CD4-positive, alpha-beta T cell treated with Interleukin-17A for 4 hours (primary cell): ENCODE data around the gene SLC9A9.

Experiments used
- DNase-seq: peaks from one replicate; pipeline ENCODE4 v3.0.0-alpha.2; 2020; ENCODE audit warnings: mixed read lengths

SLC9A9 gene

DNA sequence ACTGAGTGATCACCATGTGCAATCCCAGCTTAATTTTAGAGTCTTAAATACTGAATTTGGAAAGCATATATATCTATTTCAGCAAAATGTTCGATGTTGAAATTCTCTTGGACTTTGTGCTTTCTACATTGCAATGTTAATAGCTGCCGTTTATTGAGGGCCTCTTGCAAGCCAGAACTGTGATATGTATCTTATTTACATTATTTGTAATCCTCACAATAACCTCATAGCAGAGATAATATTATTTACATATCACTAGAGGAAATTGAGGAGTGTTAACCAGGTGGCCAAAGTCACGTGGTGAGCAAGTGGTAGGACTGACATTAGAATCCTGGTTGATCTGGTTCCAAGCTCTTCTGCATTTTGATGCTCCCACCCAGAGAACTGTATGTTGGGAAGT lies 254.1 kb downstream of the SLC9A9 start:
- no peak for DNase-seq

DNA sequence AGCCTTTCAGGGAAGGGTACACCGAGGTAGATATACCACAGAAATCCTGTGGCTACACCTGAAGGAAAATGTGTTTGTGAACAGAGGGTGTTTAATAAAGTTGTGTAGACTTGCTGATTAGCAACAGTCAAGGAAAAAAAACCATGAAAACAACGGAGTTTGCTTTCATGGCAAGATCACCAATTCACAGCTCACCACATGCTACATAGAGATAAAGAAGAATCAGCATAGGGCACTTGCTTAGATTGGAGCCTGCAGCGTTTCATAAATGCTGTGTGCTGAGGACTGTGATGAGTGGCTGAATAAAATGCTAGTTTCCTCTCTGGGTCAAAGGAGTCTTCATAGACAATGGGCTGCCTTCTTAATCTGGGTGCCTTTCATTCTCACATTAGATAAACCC lies 257.6 kb downstream of the SLC9A9 start:
- no peak for DNase-seq

DNA sequence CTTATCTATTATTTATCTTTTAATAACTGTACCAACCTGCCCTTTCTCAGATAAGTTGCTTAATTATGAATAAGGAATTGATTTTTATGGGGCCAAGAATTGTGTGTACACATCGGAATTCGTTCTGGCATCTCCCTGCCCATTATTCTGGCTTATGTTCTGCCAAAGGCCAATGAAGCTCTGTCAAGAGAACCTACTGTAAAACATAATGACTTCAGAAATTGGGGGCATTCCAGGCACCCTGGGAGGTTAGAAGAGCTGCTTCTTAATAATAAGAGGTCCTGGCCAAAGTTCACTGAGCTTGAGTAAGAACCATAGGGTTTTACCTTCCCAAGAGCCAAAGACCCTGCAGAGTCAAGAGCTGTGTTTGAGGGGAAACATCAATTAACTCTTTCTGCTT lies 261.7 kb downstream of the SLC9A9 start:
- DNase-seq = no peak

DNA sequence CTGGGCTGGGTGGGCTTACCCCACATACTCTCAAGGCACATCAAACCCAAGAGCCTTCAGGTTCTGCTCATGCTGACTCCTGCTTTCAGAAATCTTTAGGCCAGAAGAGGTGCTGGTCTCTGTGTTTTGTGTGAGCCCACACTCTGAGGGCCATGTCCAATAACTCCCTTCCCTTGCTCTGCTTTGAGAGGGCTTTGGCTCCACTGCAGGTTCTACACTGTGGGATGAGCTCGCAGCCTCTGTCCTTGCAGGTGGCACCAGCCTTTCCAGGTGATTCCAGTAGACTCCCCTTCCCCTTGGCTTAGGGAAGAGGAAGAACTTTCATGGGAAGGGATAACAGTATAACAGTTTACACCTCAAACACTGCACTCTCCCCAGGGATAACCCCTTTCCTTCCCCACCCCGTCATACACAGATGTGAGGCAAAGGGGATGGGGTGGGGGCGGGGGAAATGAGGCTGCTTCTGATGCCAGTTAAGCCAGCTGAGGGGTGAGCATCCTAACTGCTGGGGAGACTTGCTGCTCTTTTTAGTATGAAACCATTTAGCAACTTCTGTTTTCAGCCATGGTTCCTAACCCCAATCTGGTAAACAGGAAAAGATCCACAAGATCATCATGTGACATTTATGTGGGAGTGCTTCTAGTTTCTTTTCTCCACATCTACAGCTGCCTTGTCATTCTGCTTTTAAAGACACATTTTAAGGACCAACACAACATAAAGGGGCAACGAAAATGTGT lies 262.4 kb downstream of the SLC9A9 start:
- no peak for DNase-seq

DNA sequence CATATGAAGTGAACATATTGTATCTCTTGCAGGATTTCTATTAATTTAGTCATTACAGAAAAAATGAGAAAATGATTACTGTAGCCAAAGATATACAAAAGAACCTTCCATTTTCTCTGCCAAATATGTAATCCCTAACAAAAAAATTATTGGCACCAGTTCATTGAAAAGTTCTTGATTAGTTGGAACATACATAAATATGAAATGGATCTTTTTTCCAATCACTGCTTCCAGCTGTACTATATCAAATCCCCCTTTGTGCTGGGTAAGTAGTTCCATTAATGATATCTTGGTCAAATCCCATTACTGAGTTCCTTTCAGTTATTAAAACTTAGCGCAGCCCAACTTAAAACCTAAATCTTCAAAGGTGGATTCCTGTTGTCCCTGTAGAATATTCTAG lies 263.8 kb downstream of the SLC9A9 start:
- no peak for DNase-seq

DNA sequence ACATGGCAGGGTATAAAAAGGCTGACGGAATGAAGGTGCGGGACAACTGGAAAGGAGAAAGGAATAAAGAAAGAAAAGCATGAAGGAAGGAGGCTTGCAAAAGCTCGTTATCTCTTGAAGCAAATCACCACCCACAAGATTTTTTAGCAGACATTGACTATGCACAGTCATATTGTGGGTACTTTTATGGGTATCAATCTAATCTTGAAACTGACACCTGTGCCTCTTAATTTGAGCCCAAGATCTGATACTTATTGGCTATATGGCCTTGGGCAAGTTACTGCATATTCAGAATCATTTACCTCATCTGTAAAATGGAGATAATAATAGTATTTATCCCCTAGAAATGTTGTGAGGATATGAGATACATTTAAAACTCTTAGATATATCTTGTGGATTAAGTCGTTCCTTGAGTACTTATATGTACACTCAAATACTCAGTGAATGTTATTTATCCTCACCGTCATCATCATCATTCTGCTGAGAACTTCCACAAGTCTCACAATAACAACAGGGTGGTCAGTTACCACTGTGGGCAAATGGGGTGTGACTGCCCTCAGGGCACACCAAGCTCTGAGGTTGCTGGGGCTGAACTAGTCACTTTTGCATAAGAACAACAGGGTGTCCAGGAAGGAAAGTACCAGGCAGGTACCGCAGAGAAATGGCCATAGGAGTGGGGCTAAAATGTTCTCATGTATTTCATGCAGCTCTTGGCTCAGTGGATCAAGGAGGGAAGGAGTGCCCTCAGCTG lies 266.1 kb downstream of the SLC9A9 start:
- DNase-seq = no peak

DNA sequence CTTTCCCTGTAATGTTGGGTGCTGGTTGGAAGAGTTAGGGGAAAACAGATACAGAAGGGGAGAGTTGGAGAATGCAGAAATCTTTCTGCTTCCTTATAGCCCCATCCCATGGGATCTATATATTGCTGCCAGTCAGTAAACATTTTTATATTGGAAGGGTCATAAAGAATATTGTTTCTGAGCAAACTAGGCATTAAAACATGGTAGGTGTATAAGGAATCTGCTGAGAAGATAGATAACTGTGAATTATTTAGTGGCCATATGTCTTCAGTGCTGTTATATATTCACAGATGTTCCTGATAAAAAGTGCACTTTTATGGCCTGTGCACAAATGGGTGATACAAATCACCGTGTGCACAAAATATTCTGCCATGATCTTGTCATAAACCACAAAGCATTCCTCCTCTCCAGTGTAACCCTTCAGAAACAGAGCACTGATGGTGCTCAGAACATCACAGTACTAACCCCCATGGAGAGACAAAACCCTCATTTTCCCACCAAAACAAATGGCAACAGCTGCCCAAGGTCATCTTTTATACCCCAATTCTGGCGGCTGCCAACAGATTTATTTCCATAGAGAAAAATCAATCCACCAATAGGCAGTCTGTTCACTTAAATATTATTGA lies 269.3 kb downstream of the SLC9A9 start:
- no peak for DNase-seq

DNA sequence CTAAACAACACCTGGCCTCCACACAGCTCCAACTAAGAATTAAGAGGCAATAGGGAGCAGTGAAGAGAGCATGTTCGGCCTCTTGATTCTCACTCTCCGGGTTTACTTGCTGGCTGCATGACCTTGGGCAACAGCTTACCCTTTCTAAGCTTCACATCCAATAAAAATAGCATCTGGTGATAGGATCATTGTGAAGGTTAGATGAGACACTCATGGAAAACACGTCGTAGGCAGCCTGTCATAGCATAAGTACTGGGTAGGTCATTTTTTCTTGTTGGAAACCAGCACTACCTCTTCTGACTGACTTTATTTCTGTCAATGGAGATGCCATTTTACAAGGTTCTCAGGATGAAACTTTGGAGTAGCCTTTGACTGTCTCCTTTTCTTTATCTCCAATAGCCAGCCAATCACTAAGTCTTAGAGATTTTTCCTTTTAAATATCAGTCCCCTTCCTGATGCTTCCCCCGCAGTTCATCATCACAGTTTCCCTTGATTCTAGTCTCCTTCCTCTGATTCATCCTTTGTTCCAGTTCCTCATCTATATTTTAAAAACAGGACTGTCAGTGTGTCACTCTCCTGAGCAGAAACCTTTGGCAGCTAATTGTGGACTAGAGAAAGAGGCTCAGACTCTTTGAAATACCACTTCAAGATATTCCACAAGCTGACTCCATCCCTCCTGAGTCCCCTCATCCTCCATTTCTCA lies 271.5 kb downstream of the SLC9A9 start:
- no peak for DNase-seq

DNA sequence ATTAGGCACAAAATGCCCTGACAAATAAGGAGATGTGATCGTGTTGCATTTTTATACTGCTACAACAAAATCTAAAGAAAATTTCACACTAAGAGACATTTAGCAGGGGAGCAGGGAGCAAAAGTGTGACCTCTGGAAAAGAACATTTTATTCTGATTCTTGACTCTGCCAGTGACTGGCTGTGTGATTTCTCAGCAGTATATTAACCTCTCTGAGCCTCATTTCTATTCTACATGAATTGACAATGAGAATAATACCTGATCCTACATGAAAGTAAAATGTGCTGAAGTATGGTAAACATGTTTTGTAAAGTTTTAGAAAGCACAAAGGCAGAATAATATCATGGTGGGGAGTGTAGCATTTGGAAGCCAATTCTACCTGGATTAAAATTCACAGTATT lies 273.3 kb downstream of the SLC9A9 start:
- DNase-seq = no peak

DNA sequence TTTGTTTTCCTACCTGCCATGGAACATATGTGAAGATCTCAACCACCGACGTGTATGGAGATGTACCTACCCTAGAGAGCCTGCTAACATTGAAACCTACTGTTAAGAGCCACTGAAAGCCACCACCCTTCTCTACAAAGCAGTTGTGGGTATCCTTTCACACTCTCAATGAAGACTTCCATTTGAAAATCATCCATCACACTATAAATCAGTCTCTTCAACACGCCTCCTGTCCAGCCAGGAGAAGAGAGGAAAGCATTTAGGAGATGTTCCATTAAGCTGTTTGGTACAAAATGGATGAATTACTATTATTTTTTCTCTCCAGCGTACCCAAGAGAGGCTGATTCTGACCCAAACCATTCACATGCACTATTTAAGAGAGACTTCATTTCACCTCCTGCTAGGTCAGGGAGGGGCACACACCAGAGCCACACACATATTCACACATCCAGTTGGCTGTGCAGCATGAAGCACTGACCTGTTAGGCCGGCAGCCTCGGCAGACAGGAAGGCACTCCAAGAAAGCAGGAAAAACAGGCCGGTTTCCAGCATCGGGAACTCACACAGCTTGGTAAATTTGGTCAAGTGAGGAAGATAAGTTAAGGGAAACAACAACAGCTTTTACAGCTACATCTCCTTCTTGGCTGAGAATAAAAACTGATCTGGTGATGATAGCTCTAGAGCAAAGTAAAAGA lies 274.5 kb downstream of the SLC9A9 start:
- DNase-seq = no peak

DNA sequence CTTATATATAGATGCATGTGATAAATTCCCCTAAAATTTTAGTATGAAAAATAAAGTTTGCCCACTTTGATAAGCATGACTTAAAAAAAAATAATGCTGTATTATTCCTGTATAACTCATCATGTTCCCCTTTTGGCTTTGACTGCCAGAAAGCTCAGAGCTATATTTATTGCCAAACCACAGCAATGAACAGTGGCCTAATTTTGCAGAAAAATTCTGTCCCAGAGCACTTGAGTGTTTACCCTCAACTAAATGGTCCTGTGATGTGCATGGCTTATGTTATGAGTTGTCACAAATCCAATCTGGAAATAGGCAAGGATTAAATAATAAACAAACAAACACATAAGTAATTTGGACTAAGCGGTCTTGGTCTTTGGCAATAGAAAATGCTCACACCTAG lies 276.7 kb downstream of the SLC9A9 start:
- DNase-seq = no peak

DNA sequence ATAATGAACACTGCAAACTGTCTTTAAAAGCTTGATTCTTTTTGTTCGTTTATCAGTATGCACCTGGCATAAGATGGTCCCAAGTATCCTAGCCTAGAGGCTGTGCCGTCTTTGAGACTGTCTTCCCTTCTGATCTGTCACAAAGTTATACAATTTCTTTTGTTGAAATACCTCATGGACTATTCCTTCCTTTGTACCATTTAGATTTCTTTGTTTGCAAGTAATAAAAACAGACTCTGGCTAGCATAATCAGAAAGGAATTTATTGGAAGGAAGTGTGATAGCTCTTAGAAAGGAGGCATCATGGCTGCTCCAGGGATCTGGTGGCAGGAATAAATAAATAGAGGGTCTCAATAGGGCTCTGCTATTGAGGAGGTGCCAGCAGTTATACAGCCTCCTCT lies 280.4 kb downstream of the SLC9A9 start:
- DNase-seq = no peak

DNA sequence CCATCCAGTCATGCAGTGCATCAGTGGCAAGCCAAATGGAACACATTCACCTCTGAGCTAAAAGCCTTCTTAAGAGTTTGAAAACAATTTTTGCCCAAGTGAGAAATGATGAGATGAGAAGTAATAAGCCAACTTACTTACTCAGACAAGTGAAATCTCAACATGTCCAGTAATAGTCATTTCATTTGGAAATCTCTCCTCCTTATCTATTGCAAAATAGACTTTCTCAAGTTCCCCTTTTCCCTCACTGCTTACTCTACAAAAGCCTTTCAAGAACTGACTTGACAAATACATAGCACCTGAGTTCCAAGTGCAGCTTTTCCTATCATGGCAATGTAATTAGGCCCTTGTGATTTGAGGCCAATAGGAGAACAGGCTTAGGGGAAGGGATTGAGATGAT lies 282.3 kb downstream of the SLC9A9 start:
- DNase-seq = no peak

DNA sequence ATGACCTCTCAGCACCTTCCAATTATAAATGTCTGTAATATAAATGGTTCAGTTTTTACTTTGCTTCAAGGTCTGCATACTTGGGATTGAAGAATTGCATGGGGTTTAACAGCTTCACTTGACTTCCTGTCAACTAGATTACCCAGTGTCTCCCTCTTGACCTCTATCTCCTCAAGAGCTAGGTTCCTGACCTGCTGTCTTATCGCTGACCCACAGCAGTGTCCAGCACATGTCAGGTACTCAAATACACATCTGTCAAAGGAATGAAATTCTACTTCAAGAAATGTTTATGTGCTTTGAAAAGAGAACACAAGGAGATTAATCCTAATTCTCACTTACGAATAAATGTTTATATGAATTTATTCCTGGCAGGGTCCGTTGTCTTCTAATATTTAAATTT lies 284.5 kb downstream of the SLC9A9 start:
- no peak for DNase-seq

DNA sequence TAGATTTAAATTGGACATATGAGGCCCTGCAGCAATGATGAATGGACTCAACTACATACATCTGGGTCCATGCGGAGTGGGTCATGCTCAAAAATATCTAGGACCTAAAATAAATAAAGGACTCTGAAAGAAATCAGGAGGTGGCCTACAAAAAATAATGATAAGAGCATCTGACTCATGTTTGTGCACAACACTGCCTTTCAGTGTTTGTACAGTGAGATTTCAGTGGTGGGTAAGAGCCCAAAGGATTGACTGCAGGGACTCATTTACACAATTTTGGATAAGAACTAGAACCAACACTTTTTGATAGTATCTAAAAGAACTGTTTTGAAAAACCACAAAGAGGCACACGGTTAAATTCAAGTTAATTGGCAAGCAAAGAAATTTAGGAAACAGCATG lies 285.5 kb downstream of the SLC9A9 start:
- no peak for DNase-seq

DNA sequence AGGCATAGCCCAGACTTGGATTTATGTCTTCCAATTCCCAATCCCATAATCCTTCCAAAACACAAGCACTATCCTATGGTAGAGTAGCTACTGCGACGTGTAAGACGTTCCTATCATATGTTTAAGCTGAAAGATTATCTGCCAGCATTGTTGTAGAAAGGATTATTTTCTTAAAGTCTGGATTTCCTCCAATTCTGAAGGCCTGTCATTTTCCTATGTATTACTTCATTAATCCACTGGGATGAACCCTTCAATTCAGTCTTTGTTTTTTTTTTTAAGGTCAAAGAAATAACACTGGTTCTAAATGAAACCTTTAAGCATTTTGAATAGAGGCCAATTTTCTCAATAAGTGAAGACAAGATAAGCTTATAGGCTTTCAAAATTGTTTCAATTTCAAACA lies 289.0 kb downstream of the SLC9A9 start:
- no peak for DNase-seq

DNA sequence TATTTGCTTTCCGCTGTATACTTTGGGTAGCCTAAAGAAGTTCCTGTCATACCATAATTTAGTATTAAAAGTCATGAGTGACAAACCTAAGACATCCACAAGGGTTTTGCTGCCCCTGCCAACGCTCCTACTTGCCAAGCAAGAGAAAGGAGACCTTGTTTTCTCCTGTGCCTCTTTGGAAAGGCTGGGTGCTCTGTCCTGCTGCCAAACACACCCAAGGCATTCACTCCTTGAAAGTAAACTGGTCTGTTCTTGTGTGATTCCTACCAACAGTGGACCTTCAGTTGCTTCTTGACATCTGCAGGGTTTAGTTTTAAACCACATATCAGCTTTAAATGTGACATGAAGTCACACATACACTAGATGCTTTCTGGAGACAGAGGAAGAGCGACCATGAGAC lies 295.4 kb downstream of the SLC9A9 start:
- no peak for DNase-seq

DNA sequence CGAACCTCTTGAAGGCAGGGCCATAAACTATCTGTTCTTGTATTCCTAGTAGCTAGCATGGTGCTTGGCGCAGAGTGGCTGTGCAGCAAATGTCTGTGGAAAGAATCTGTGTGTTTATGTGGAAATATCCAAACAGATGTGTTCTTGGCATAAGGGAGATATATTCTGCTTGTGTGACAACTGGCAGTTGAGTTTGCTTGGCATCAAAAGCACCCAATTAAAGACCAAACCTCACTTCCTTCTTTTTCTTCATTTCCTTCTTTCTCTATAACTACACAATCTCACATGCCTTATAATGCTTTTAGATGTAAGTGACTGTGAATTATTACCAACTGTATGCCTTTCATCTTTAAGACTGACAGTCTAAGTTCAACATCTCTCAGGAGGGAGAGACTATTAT lies 296.5 kb downstream of the SLC9A9 start:
- no peak for DNase-seq

DNA sequence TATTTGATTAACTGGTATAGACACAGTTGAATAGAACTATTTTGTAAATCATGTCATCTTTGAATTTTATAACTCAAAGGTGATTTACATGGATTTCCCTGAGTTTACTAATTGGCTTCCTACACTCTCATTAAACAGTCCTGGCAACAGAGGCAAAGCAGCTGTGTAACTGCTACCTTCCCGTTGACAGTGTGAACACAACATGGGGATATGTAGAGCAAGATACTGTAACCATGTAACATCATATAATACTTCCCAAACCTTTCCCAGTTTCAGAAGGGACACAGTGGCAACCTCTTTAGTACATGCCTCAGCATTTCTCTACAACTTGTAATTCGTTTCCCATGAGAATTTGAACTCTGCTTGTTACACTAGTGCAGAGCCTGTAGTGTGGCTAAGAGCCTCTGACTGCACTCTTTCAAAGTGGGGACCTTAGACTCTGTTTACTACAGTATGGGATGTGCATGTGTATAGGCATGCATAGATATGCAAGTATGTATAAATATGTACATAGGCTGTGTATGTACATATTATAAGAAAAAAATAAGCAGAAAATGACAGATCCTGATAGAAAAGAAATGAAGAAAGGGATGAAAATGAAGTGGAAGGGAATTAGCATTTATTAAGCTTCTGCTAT lies 299.3 kb downstream of the SLC9A9 start:
- DNase-seq = no peak

DNA sequence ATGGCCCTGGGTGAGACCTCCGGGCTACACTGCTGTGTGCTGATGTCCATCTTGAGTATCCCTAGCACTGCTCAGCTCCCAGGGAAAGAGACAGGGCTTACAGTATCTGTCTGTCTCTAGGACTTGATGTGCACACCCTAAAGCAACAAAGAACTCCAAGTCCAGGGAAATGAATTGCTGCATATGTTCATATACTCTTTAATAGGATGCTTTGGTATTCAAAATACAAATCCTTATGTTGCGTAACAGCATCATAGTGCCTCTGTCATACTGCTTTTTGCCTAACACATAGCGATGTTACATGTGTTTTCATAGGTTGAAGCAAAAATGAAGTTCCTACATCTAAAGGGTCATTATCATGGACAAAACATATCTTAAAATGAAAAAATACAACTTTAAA lies 299.9 kb downstream of the SLC9A9 start:
- no peak for DNase-seq

DNA sequence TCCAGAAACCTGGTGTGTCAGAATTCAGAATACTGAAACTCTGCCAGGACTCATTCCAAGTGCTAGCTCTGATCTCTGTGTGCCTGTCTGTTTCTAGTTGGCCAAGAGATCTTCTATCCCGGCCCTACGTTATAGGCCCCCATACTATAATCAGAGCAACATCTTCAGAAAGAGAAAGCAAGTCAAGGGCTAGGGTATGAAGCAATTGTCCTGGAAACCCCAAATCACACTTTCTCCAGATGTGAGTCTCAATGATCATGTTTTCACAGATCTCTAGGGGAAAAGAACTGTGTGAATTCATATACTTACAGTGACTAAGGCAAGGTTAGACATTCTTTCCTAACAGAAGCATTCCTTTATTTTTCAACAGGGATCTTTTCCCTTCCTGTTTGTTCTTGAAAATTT lies 309.7 kb downstream of the SLC9A9 start:
- no peak for DNase-seq

DNA sequence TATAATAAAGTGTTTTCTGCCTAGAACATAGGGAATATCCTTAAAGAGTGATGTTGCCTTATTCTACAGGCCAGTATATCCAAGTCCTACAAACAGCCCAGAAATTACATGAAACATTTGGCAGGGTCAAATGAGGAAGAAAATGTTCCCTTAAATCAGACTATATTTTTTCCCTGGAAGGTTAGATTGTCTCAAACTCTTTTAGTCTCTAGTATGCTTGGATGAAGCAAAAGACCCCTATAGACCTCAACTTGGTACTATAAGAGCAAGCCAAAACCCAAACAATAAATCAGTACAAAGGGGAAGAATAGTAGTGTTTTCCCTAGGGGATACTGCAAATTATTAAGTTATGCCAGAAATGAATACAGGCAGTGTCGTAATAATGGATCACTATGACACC lies 310.2 kb downstream of the SLC9A9 start:
- DNase-seq = no peak
